Vagina (tissue), 2 donors: Measurements from ENCODE around the gene RTN4IP1. TPM values are rescaled to one million over a fixed set of nuclear protein-coding genes. Genes with fewer than 3 reads are reported as not detected.

Source experiments
- DNase-seq, 2 donors: peaks; one replicate each; pipeline ENCODE4 v3.0.0-alpha.2; 2017; ENCODE audit errors: extremely low spot score in 2 of 2
- H3K27ac ChIP-seq: fragments of 200-600 bp; sonication (generic); one replicate; pipeline ENCODE4 v1.5.1; 2019
- H3K27me3 ChIP-seq: fragments of 200-600 bp; sonication (generic); one replicate; pipeline ENCODE4 v1.5.1; 2019
- H3K36me3 ChIP-seq, 2 donors: fragments of 200-600 bp; sonication (generic); one replicate each; pipeline ENCODE4 v1.5.1; 2017 to 2019
- H3K4me1 ChIP-seq: fragments of 200-600 bp; sonication (generic); one replicate; pipeline ENCODE4 v1.5.1; 2019
- H3K4me3 ChIP-seq, 2 donors: fragments of 200-600 bp; sonication (generic); 1 replicate in 1 of 2; 2 replicates in 1 of 2; pipeline ENCODE4 v1.5.1; 2016 to 2019
- H3K9me3 ChIP-seq: fragments of 200-600 bp; sonication (generic); one replicate; pipeline ENCODE4 v1.5.1; 2019
- POLR2A ChIP-seq, 2 donors: fragments of 450-650 bp; IDR thresholded peaks; one replicate each; pipeline ENCODE4 v1.6.1; 2017; ENCODE audit warnings: antibody characterized with exemption in 2 of 2, mild to moderate bottlenecking in 2 of 2, moderate library complexity in 2 of 2
- POLR2AphosphoS5 ChIP-seq, 2 donors: sonication (generic); formaldehyde crosslinking; IDR thresholded peaks; one replicate each; pipeline ENCODE4 v1.9.0; 2017; ENCODE audit warnings: antibody characterized with exemption in 2 of 2, mild to moderate bottlenecking in 2 of 2, low read depth in 1 of 2; ENCODE audit not compliant: insufficient read depth in 1 of 2
- intact Hi-C: fragments of 100-400 bp; cut with DNase I; formaldehyde crosslinking; loops from one replicate; pipeline ENCODE4 v1.15.1; 2023
- small RNA-seq: library from RNA; depleted of rRNA; stranded (forward); fragments of <200 nt; gene quantifications from one replicate; pipeline ENCODE3, GENCODE V24; 2016
- total RNA-seq: library from RNA; depleted of rRNA; stranded (reverse); fragments of >200 nt; gene quantifications from one replicate; pipeline ENCODE4 v1.2.3, GENCODE V29; 2016
- TF ChIP-seq, protein P1 (sequence below), 3 experiments: fragments of 450-650 bp in 2 of 3; fragments of 200-600 bp in 1 of 3; sonication (generic) in 1 of 3; IDR thresholded peaks; one replicate each; pipeline ENCODE4 v1.5.1; 2017 to 2019; ENCODE audit warnings: antibody characterized with exemption in 3 of 3, mild to moderate bottlenecking in 2 of 3, moderate library complexity in 2 of 3

Gene RTN4IP1
- total RNA-seq, 1 donor from 2014 or later = 2.9 TPM

- H3K27me3 ChIP-seq = no peaks in the 10 kb centered on the region
- H3K9me3 ChIP-seq = no peaks in the 10 kb centered on the region
- H3K4me3 ChIP-seq = no peak overlapping the region
- H3K27ac ChIP-seq = no peak overlapping the region
- DNase-seq = no peak
- peaks cover 19% of the 10 kb centered on the region for H3K4me1 ChIP-seq
- H3K36me3 ChIP-seq = no peaks in the 10 kb centered on the region
- intact Hi-C loops = no loop called here
- TF ChIP-seq, protein P1, sequence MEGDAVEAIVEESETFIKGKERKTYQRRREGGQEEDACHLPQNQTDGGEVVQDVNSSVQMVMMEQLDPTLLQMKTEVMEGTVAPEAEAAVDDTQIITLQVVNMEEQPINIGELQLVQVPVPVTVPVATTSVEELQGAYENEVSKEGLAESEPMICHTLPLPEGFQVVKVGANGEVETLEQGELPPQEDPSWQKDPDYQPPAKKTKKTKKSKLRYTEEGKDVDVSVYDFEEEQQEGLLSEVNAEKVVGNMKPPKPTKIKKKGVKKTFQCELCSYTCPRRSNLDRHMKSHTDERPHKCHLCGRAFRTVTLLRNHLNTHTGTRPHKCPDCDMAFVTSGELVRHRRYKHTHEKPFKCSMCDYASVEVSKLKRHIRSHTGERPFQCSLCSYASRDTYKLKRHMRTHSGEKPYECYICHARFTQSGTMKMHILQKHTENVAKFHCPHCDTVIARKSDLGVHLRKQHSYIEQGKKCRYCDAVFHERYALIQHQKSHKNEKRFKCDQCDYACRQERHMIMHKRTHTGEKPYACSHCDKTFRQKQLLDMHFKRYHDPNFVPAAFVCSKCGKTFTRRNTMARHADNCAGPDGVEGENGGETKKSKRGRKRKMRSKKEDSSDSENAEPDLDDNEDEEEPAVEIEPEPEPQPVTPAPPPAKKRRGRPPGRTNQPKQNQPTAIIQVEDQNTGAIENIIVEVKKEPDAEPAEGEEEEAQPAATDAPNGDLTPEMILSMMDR (IDR thresholded peaks at IDR 0.05) = no peak
- no peak for TF ChIP-seq POLR2AphosphoS5 (IDR thresholded peaks at IDR 0.05; ENCODE audit: insufficient read depth in 1 of 2, low read depth in 1 of 2)
- no peak for TF ChIP-seq POLR2A (IDR thresholded peaks at IDR 0.05)
Measured at GRCh38 chr6:106527117-106527516, 102.2 kb downstream of the RTN4IP1 start.

GRCh38 chr6:106525882-106526275 is 103.4 kb downstream of the RTN4IP1 start:
- Histone ChIP-seq H3K36me3 (no peaks in the 10 kb centered on the region), H3K4me1 (peaks cover 24% of the 10 kb centered on the region), H3K9me3 (no peaks in the 10 kb centered on the region), H3K27ac (no peak overlapping the region), H3K27me3 (no peaks in the 10 kb centered on the region), H3K4me3 (no peak overlapping the region)
- DNase-seq = no peak
- intact Hi-C loops = no loop called here
- TF ChIP-seq POLR2A (IDR thresholded peaks at IDR 0.05) = no peak

- H3K36me3 ChIP-seq = no peaks in the 10 kb centered on the region
- peak overlapping the region in 1 of 2 donors; percentile 28 for H3K4me3 ChIP-seq
- H3K27me3 ChIP-seq = no peaks in the 10 kb centered on the region
- no peaks in the 10 kb centered on the region for H3K9me3 ChIP-seq
- H3K4me1 ChIP-seq = peaks cover 27% of the 10 kb centered on the region
- intact Hi-C loops = no loop called here
- DNase-seq = no peak
- peak overlapping the region; percentile 21 for H3K27ac ChIP-seq
- TF ChIP-seq POLR2A (IDR thresholded peaks at IDR 0.05) (no peak), POLR2AphosphoS5 (IDR thresholded peaks at IDR 0.05; ENCODE audit: insufficient read depth in 1 of 2, low read depth in 1 of 2) (no peak)
- TF ChIP-seq, protein P1 (IDR thresholded peaks at IDR 0.05) = no peak
Measured at GRCh38 chr6:106525107-106525881, 104.0 kb downstream of the RTN4IP1 start.

GRCh38 chr6:106522562-106523250 is 106.6 kb downstream of the RTN4IP1 start:
- no peak for DNase-seq
- intact Hi-C loops = no loop called here
- Histone ChIP-seq H3K9me3 (no peaks in the 10 kb centered on the region), H3K27ac (peak overlapping the region; percentile 25), H3K36me3 (no peaks in the 10 kb centered on the region), H3K27me3 (no peaks in the 10 kb centered on the region), H3K4me3 (peak overlapping the region in 1 of 2 donors; percentile 12), H3K4me1 (peaks cover 46% of the 10 kb centered on the region)
- no peak for TF ChIP-seq POLR2AphosphoS5 (IDR thresholded peaks at IDR 0.05; ENCODE audit: insufficient read depth in 1 of 2, low read depth in 1 of 2)
- TF ChIP-seq, protein P1 (IDR thresholded peaks at IDR 0.05) = no peak
- TF ChIP-seq POLR2A (IDR thresholded peaks at IDR 0.05) = no peak

Small RNA genes lying within 50 kb of the gene (small RNA-seq; reads per million reads assigned to genes)
- gene RNU6-527P = not detected

Other genes starting within 250 kb of the RTN4IP1 start
- gene QRSL1, start 80 bp upstream of the RTN4IP1 start, total RNA-seq = 6.1 TPM